A549 (cell line): ENCODE measurements around the gene ZER1. TPM values are rescaled to one million over a fixed set of nuclear protein-coding genes. Genes with fewer than 3 reads are reported as not detected.

Source experiments
- ATAC-seq, 2 experiments: fragments of 200-7000 bp in 1 of 2; fragments of >200 bp in 1 of 2; cut with Nextera tagmentation in 1 of 2; cut with Tn5 transposase in 1 of 2; 3 replicates each; pipeline versions ENCODE4 v1.8.0 to v1.9.1; 2018 to 2020; ENCODE audit warnings: mild to moderate bottlenecking in 1 of 2, moderate library complexity in 1 of 2
- CTCF ChIA-PET: fragments of 300-600 bp; sonication (Branson Sonifier 250); formaldehyde crosslinking; extraction: SDS; loops from one replicate; lab custom pipeline; 2021; ENCODE audit warnings: antibody characterized with exemption, inconsistent platforms; lab: Yijun Ruan, JAX
- POLR2A ChIA-PET: fragments of 350-600 bp; formaldehyde crosslinking; extraction: SDS; loops from one replicate; lab custom pipeline; 2021; ENCODE audit warnings: antibody characterized with exemption, inconsistent platforms; lab: Yijun Ruan, JAX
- DNase-seq, 2 experiments: peaks; one replicate each; pipeline versions ENCODE4 v3.0.0 to v3.0.0-alpha.2; 2011 to 2016; ENCODE audit warnings: low read depth in 1 of 2, low spot score in 1 of 2
- FAIRE-seq: peaks from 2 replicates; lab custom pipeline; 2011; peaks lifted over from hg19 to GRCh38; lab: Jason Lieb, UNC
- H3K27ac ChIP-seq, 2 experiments: fragments of >200 bp; sonication (Bioruptor Twin); formaldehyde crosslinking; 3 replicates each; pipeline ENCODE4 v1.5.1; 2016 to 2017
- H3K4me1 ChIP-seq: fragments of >200 bp; sonication (Bioruptor Twin); formaldehyde crosslinking; 3 replicates; pipeline ENCODE4 v1.6.1; 2016
- H3K4me2 ChIP-seq: fragments of >200 bp; sonication (Bioruptor Twin); formaldehyde crosslinking; 3 replicates; pipeline ENCODE4 v1.6.1; 2016
- H3K4me3 ChIP-seq: fragments of >200 bp; sonication (Bioruptor Twin); formaldehyde crosslinking; 3 replicates; pipeline ENCODE4 v1.5.1; 2016
- H3K9me3 ChIP-seq: fragments of >200 bp; sonication (Bioruptor Twin); formaldehyde crosslinking; 3 replicates; pipeline ENCODE4 v1.6.1; 2016
- ATOH8 ChIP-seq: fragments of 250-450 bp; sonication (Bioruptor Pico); IDR thresholded peaks from 2 replicates; pipeline ENCODE4 v1.5.0; 2020; ENCODE audit warnings: low read depth, mild to moderate bottlenecking, moderate library complexity
- BCL3 ChIP-seq: fragments of >200 bp; sonication (Bioruptor Twin); formaldehyde crosslinking; IDR thresholded peaks from 3 replicates; pipeline ENCODE4 v1.6.1; 2016
- BHLHE40 ChIP-seq: IDR thresholded peaks from 2 replicates; pipeline ENCODE4 v1.6.1; 2012; ENCODE audit warnings: low read depth, low read length, inconsistent platforms
- EHMT2 ChIP-seq: fragments of 200-600 bp; sonication (generic); IDR thresholded peaks from 2 replicates; pipeline ENCODE4 v1.6.1; 2016; ENCODE audit warnings: antibody characterized with exemption, low read depth, mild to moderate bottlenecking, moderate library complexity
- EP300 ChIP-seq, 2 experiments: fragments of >200 bp; sonication (Bioruptor Twin); formaldehyde crosslinking; IDR thresholded peaks; 2 replicates in 1 of 2; 3 replicates in 1 of 2; pipeline ENCODE4 v1.6.1; 2016 to 2017
- FOSB ChIP-seq: fragments of 250-450 bp; sonication (Bioruptor Pico); IDR thresholded peaks from 2 replicates; pipeline ENCODE4 v1.5.0; 2020; ENCODE audit warnings: mild to moderate bottlenecking, moderate library complexity
- FOSL2 ChIP-seq, 2 experiments: fragments of 450-650 bp in 1 of 2; fragments of >200 bp in 1 of 2; sonication (Bioruptor Twin) in 1 of 2; formaldehyde crosslinking; IDR thresholded peaks; 2 replicates each; pipeline versions ENCODE4 v1.5.0 to v1.6.1; 2016 to 2020; ENCODE audit warnings: mild to moderate bottlenecking in 1 of 2, moderate library complexity in 1 of 2
- FOXS1 ChIP-seq: fragments of 250-450 bp; sonication (Bioruptor Pico); IDR thresholded peaks from 2 replicates; pipeline ENCODE4 v1.5.0; 2020; ENCODE audit warnings: mild to moderate bottlenecking, moderate library complexity
- HDAC2 ChIP-seq: fragments of 200-600 bp; sonication (generic); IDR thresholded peaks from 2 replicates; pipeline ENCODE4 v1.6.1; 2016
- HMGXB4 ChIP-seq: fragments of 250-450 bp; sonication (Bioruptor Pico); IDR thresholded peaks from 2 replicates; pipeline ENCODE4 v1.5.0; 2021; ENCODE audit warnings: mild to moderate bottlenecking, moderate library complexity, borderline replicate concordance
- HOXB5 ChIP-seq: fragments of 250-450 bp; sonication (Bioruptor Pico); IDR thresholded peaks from 2 replicates; pipeline ENCODE4 v1.5.0; 2020; ENCODE audit warnings: mild to moderate bottlenecking, moderate library complexity
- JUNB ChIP-seq: fragments of >200 bp; sonication (Bioruptor Twin); formaldehyde crosslinking; IDR thresholded peaks from 2 replicates; pipeline ENCODE4 v1.6.1; 2016
- MAZ ChIP-seq: fragments of 150-350 bp; IDR thresholded peaks from 2 replicates; pipeline ENCODE4 v1.6.1; 2014; ENCODE audit warnings: antibody characterized with exemption, low read depth, low read length, borderline replicate concordance
- MYC ChIP-seq: IDR thresholded peaks from 2 replicates; pipeline ENCODE4 v1.6.1; 2012; ENCODE audit warnings: mild to moderate bottlenecking, inconsistent platforms, low read length, improper control_type of control experiment, borderline replicate concordance
- NPAS2 ChIP-seq: fragments of 250-450 bp; sonication (Bioruptor Pico); IDR thresholded peaks from 2 replicates; pipeline ENCODE4 v1.8.0; 2022; ENCODE audit warnings: mild to moderate bottlenecking, moderate library complexity, borderline replicate concordance
- PBX3 ChIP-seq: IDR thresholded peaks from 2 replicates; pipeline ENCODE4 v1.6.1; 2012
- PHF8 ChIP-seq: fragments of 200-600 bp; sonication (generic); IDR thresholded peaks from 2 replicates; pipeline ENCODE4 v1.6.1; 2016; ENCODE audit warnings: low read depth, mild to moderate bottlenecking, antibody characterized with exemption, moderate library complexity, borderline replicate concordance
- RARB ChIP-seq: fragments of 250-450 bp; sonication (Bioruptor Pico); IDR thresholded peaks from 2 replicates; pipeline ENCODE4 v1.8.0; 2021; ENCODE audit warnings: mild to moderate bottlenecking, moderate library complexity
- REST ChIP-seq: fragments of 200-600 bp; sonication (generic); IDR thresholded peaks from 2 replicates; pipeline ENCODE4 v1.6.1; 2016; ENCODE audit warnings: antibody characterized with exemption, mild to moderate bottlenecking, moderate library complexity
- RFX5 ChIP-seq: fragments of 450-650 bp; IDR thresholded peaks from 2 replicates; pipeline ENCODE4 v1.7.1; 2014; ENCODE audit warnings: antibody characterized with exemption, mild to moderate bottlenecking, moderate library complexity
- RNF2 ChIP-seq: fragments of 200-600 bp; sonication (generic); IDR thresholded peaks from 2 replicates; pipeline ENCODE4 v1.6.1; 2016; ENCODE audit warnings: low read depth, mild to moderate bottlenecking, antibody characterized with exemption, moderate library complexity, borderline replicate concordance
- SREBF2 ChIP-seq: fragments of 450-650 bp; IDR thresholded peaks from 2 replicates; pipeline ENCODE4 v1.6.1; 2014; ENCODE audit warnings: mild to moderate bottlenecking, moderate library complexity
- TFCP2L1 ChIP-seq: fragments of 250-450 bp; sonication (Bioruptor Pico); IDR thresholded peaks from 2 replicates; pipeline ENCODE4 v1.5.0; 2021; ENCODE audit warnings: mild to moderate bottlenecking
- USF2 ChIP-seq: fragments of 450-650 bp; IDR thresholded peaks from 2 replicates; pipeline ENCODE4 v1.6.1; 2014; ENCODE audit warnings: antibody characterized with exemption
- ZC3H11A ChIP-seq: fragments of 450-650 bp; IDR thresholded peaks from 2 replicates; pipeline ENCODE4 v1.6.1; 2014; ENCODE audit warnings: antibody characterized with exemption, mild to moderate bottlenecking
- WGBS: methylation state at CpG from one replicate; pipeline ENCODE4 v1.1.6; 2017; ENCODE audit errors: missing lambda C conversion rate; 5-methylcytosine and 5-hydroxymethylcytosine counted together
- polyA plus RNA-seq, 4 experiments: library from polyadenylated mRNA; depleted of rRNA in 3 of 4; stranded (reverse); fragments of >200 nt; fragmentation: RNase III in 1 of 4; extraction: RNeasy Plus Mini Kit Qiagen cat#74134 plus additional on column Dnase treatment in 1 of 4; gene quantifications; 2 replicates in 3 of 4; 3 replicates in 1 of 4; pipeline ENCODE4 v1.2.3, GENCODE V29; 2011 to 2017

ZER1 gene
- polyA plus RNA-seq, 2 of the 4 experiments (the other 2 are of a cell fraction): 9.1 to 13.4 TPM

GRCh38 chr9:128718475-128718874, 53.3 kb downstream of the ZER1 start:
- FAIRE-seq (no peak), DNase-seq (no peak), ATAC-seq (no peak)
- Histone ChIP-seq H3K4me3 (no peak overlapping the region), H3K9me3 (no peaks in the 10 kb centered on the region), H3K4me1 (peaks cover 11% of the 10 kb centered on the region), H3K4me2 (no peak overlapping the region), H3K27ac (no peak overlapping the region)
- WGBS: 88% methylated on average over 5 of the region's 5 CpGs
- ChIA-PET POLR2A (no interaction called here), CTCF (interaction anchor here (0.9 to 1.6 kb wide), 3 partner anchors 12 to 100 kb away, joined by 3 to 4 read pairs (median 4); partner anchors contain the start of gene ENDOG)
- TF ChIP-seq NPAS2 (CRISPR knock-in tag): no peak
- TF ChIP-seq MAZ: no peak
- TF ChIP-seq REST: no peak
- no peak for TF ChIP-seq JUNB
- TF ChIP-seq HDAC2: no peak
- TF ChIP-seq HOXB5 (CRISPR knock-in tag): no peak
- no peak for TF ChIP-seq HMGXB4 (CRISPR knock-in tag)
- no peak for TF ChIP-seq ZC3H11A
- TF ChIP-seq RARB (CRISPR knock-in tag): no peak
- TF ChIP-seq RNF2: no peak
- TF ChIP-seq BHLHE40: no peak
- no peak for TF ChIP-seq BCL3
- no peak for TF ChIP-seq EHMT2
- TF ChIP-seq PHF8: no peak
- no peak for TF ChIP-seq TFCP2L1
- TF ChIP-seq FOXS1 (CRISPR knock-in tag): no peak
- no peak for TF ChIP-seq FOSB (CRISPR knock-in tag)

- WGBS: 93% methylated on average over 7 of the region's 8 CpGs
- ATAC-seq: no peak
- no peak for DNase-seq
- Histone ChIP-seq H3K9me3 (no peaks in the 10 kb centered on the region), H3K4me1 (peaks cover 7% of the 10 kb centered on the region), H3K27ac (no peak overlapping the region), H3K4me3 (no peak overlapping the region), H3K4me2 (no peak overlapping the region)
- POLR2A ChIA-PET: interaction anchor here (0.7 kb wide), 1 partner anchor 161 kb away, joined by 3 read pairs; no protein-coding TSS in a partner anchor
- no peak for FAIRE-seq
- CTCF ChIA-PET: interaction anchor here (1.2 to 2.1 kb wide), 2 partner anchors 16 to 18 kb away, joined by 3 to 9 read pairs; partner anchors contain the start of gene PKN3
- TF ChIP-seq RFX5: no peak
- TF ChIP-seq TFCP2L1: no peak
- TF ChIP-seq BCL3: no peak
- no peak for TF ChIP-seq ZC3H11A
- TF ChIP-seq NPAS2 (CRISPR knock-in tag): no peak
- no peak for TF ChIP-seq MYC
- no peak for TF ChIP-seq USF2
- TF ChIP-seq BHLHE40: no peak
- TF ChIP-seq PHF8: no peak
- TF ChIP-seq FOSL2 (IDR thresholded peaks at IDR 0.05): no peak
- no peak for TF ChIP-seq FOSL2 (CRISPR knock-in tag; IDR thresholded peaks at IDR 0.05)
- no peak for TF ChIP-seq ATOH8 (CRISPR knock-in tag)
- no peak for TF ChIP-seq RNF2
- TF ChIP-seq SREBF2: no peak
- no peak for TF ChIP-seq PBX3
- TF ChIP-seq EP300 (IDR thresholded peaks at IDR 0.05): no peak
These were observed 53.7 kb downstream of the ZER1 start for GRCh38 chr9:128718047-128718446.
